Fibroblast of lung (primary cell): ENCODE results near the gene SLC16A10. TPM values are rescaled to one million over a fixed set of nuclear protein-coding genes. Genes with fewer than 3 reads are reported as not detected.
A peak's percentile ranks its signal among the peaks of the same experiment; 100 is the strongest.

ENCODE experiments used
- DNase-seq, 2 donors: peaks; one replicate each; pipeline versions ENCODE4 v3.0.0 to v3.0.0-alpha.2; 2010; ENCODE audit warnings: low read depth in 2 of 2
- H2AFZ ChIP-seq: 2 replicates; pipeline ENCODE4 v1.5.1; 2012; ENCODE audit warnings: low read length, control low read depth, inconsistent platforms
- H3K27ac ChIP-seq: 2 replicates; pipeline ENCODE4 v1.5.1; 2011; ENCODE audit warnings: low read length, control low read depth; ENCODE audit not compliant: insufficient read depth
- H3K27me3 ChIP-seq: 2 replicates; pipeline ENCODE4 v1.5.1; 2011; ENCODE audit warnings: mild to moderate bottlenecking, low read length; ENCODE audit not compliant: control insufficient read depth, insufficient read depth
- H3K36me3 ChIP-seq: 2 replicates; pipeline ENCODE4 v1.5.1; 2011; ENCODE audit warnings: low read length; ENCODE audit not compliant: control insufficient read depth, insufficient read depth
- H3K4me1 ChIP-seq: 2 replicates; pipeline ENCODE4 v1.5.1; 2011; ENCODE audit warnings: low read length; ENCODE audit not compliant: control insufficient read depth, insufficient read depth; ENCODE audit errors: extremely low read depth
- H3K4me2 ChIP-seq: 2 replicates; pipeline ENCODE4 v1.5.1; 2011; ENCODE audit warnings: low read length, control low read depth; ENCODE audit not compliant: insufficient read depth; ENCODE audit errors: extremely low read depth
- H3K4me3 ChIP-seq, 4 experiments: fragments of 200-600 bp in 1 of 4; sonication (generic) in 1 of 4; replicated peaks in 1 of 4; 2 replicates each; pipeline ENCODE4 v1.5.1; 2011 to 2016; ENCODE audit warnings: low read length in 4 of 4, low read depth in 3 of 4, mild to moderate bottlenecking in 3 of 4, control low read depth in 2 of 4, inconsistent platforms in 1 of 4, mixed read lengths in 1 of 4; ENCODE audit not compliant: insufficient read depth in 1 of 4; ENCODE audit errors: control extremely low read depth in 1 of 4
- H3K79me2 ChIP-seq: 2 replicates; pipeline ENCODE4 v1.5.1; 2012; ENCODE audit warnings: mild to moderate bottlenecking, low read length, inconsistent platforms; ENCODE audit not compliant: control insufficient read depth, insufficient read depth
- H3K9ac ChIP-seq: 2 replicates; pipeline ENCODE4 v1.5.1; 2011; ENCODE audit warnings: mild to moderate bottlenecking, low read length, control low read depth; ENCODE audit not compliant: insufficient read depth
- H3K9me3 ChIP-seq: 2 replicates; pipeline ENCODE4 v1.5.1; 2012; ENCODE audit warnings: low read depth, low read length; ENCODE audit not compliant: control insufficient read depth, insufficient read depth
- H4K20me1 ChIP-seq: 2 replicates; pipeline ENCODE4 v1.5.1; 2011; ENCODE audit warnings: low read length; ENCODE audit not compliant: control insufficient read depth, insufficient read depth; ENCODE audit errors: extremely low read depth
- CTCF ChIP-seq, 2 donors: IDR thresholded peaks in 1 of 2; conservative IDR thresholded peaks in 1 of 2; 1 replicate in 1 of 2; 2 replicates in 1 of 2; pipeline ENCODE4 v1.5.1; 2011 to 2012; ENCODE audit warnings: low read length in 2 of 2, control low read depth in 1 of 2, inconsistent platforms in 1 of 2, low read depth in 1 of 2, mild to moderate bottlenecking in 1 of 2
- EZH2 ChIP-seq: IDR thresholded peaks from 2 replicates; pipeline ENCODE4 v1.5.1; 2012; ENCODE audit warnings: low read length, control low read depth, mild to moderate bottlenecking; ENCODE audit errors: missing control alignments
- polyA plus RNA-seq, 2 donors: library from polyadenylated mRNA; depleted of rRNA in 1 of 2; stranded (reverse) in 1 of 2; unstranded in 1 of 2; fragments of >200 nt; gene quantifications; 2 replicates each; pipeline ENCODE4 v1.2.1, GENCODE V29; 2011 to 2012; ENCODE audit warnings: missing spikeins in 1 of 2
- total RNA-seq: library from RNA; depleted of rRNA; stranded (reverse); fragments of >200 nt; gene quantifications from 2 replicates; pipeline ENCODE4 v1.2.1, GENCODE V29; 2014

Gene SLC16A10
- total and polyA plus RNA-seq, 2 donors (not counting 1 experiment from before 2014, with no cell fraction given) = not detected

DNA sequence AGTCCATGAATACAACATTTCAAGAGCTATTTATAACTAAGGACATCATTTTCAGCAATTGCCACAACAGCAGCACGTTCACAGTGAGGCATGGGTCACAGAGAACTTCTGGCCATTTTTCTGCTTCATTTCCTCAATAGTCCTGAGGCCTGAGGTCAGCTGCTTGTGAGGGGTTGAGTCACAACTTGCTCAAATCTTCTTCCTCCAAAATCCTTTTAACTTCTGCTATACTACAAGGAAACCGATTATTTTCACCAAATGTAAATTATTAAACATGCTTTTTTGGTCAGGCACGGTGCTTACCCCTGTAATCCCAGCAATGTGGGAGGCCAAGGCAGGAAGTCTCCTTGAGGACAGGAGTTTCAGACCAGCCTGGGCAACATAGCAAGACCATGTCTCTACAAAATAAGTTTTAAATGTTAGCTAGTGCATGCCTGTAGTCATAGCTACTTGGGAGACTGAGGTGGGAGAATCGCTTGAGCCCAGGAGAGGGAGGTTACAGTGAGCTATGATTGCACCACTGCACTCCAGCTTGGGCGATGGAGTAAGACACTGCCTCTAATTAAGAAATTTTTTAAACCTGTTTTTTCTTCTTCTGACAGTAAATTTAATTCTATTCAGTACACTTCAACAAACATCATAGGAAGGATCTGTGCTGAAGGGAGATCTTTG, 11.1 kb upstream of the SLC16A10 start:
- Histone ChIP-seq H3K36me3 (no peaks in the 10 kb centered on the region), H3K27ac (no peak overlapping the region), H4K20me1 (no peaks in the 10 kb centered on the region), H3K4me3 (no peak overlapping the region), H3K27me3 (peaks cover 5% of the 10 kb centered on the region), H3K79me2 (no peaks in the 10 kb centered on the region), H3K9me3 (no peaks in the 10 kb centered on the region), H3K9ac (no peak overlapping the region), H3K4me1 (no peaks in the 10 kb centered on the region), H2AFZ (no peak overlapping the region), H3K4me2 (no peak overlapping the region)
- no peak for TF ChIP-seq CTCF (conservative IDR thresholded peaks at IDR 0.05 in 1 of 2, IDR thresholded peaks at IDR 0.05 in 1 of 2; ENCODE audit: low read depth in 1 of 2, low read length in 2 of 2)
- no peak for TF ChIP-seq EZH2
- peak in 1 of 2 donors; percentile 22 for DNase-seq

DNA sequence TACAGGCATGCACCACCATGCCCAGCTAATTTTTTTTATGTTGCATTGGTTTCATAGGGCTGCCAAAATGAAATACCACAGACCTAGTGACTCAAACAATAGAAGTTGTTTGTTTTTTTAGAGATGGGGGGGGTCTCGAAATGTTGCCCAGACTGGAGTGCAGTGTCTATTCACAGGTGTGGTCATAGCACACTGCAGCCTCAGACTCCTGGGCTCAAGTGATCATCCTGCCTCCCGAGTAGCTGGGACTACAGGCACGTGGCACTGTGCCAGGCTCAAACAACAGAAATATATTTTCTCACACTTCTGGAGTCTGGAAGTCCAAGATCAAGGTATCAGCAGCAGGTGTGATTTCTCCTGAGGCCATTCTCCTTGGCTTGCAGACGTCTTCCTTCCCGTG, 6.6 kb upstream of the SLC16A10 start:
- Histone ChIP-seq H3K9me3 (no peaks in the 10 kb centered on the region), H3K9ac (no peak overlapping the region), H3K27ac (no peak overlapping the region), H3K4me2 (no peak overlapping the region), H3K27me3 (no peaks in the 10 kb centered on the region), H3K79me2 (no peaks in the 10 kb centered on the region), H3K4me1 (no peaks in the 10 kb centered on the region), H2AFZ (no peak overlapping the region), H4K20me1 (no peaks in the 10 kb centered on the region), H3K4me3 (no peak overlapping the region), H3K36me3 (no peaks in the 10 kb centered on the region)
- TF ChIP-seq CTCF (conservative IDR thresholded peaks at IDR 0.05 in 1 of 2, IDR thresholded peaks at IDR 0.05 in 1 of 2; ENCODE audit: low read depth in 1 of 2, low read length in 2 of 2) (no peak), EZH2 (no peak)
- peak in 1 of 2 donors; percentile 47 for DNase-seq

GRCh38 chr6:111086685-111087084, 618 bp upstream of the SLC16A10 start:
- Histone ChIP-seq H3K79me2 (no peaks in the 10 kb centered on the region), H3K27me3 (peaks cover 35% of the 10 kb centered on the region), H3K27ac (no peak overlapping the region), H3K36me3 (no peaks in the 10 kb centered on the region), H3K4me3 (peak overlapping the region in 2 of 4 experiments; percentile 46 to 64), H3K4me2 (peak overlapping the region; percentile 85), H4K20me1 (no peaks in the 10 kb centered on the region), H3K9me3 (no peaks in the 10 kb centered on the region), H2AFZ (no peak overlapping the region), H3K9ac (no peak overlapping the region), H3K4me1 (no peaks in the 10 kb centered on the region)
- no peak for TF ChIP-seq EZH2
- no peak for TF ChIP-seq CTCF (conservative IDR thresholded peaks at IDR 0.05 in 1 of 2, IDR thresholded peaks at IDR 0.05 in 1 of 2; ENCODE audit: low read depth in 1 of 2, low read length in 2 of 2)
- no peak for DNase-seq
